ENCODE measurements around the gene HCLS1. TPM values are rescaled to one million over a fixed set of nuclear protein-coding genes. Genes with fewer than 3 reads are reported as not detected.

Gene HCLS1, protein sequence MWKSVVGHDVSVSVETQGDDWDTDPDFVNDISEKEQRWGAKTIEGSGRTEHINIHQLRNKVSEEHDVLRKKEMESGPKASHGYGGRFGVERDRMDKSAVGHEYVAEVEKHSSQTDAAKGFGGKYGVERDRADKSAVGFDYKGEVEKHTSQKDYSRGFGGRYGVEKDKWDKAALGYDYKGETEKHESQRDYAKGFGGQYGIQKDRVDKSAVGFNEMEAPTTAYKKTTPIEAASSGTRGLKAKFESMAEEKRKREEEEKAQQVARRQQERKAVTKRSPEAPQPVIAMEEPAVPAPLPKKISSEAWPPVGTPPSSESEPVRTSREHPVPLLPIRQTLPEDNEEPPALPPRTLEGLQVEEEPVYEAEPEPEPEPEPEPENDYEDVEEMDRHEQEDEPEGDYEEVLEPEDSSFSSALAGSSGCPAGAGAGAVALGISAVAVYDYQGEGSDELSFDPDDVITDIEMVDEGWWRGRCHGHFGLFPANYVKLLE
- total RNA-seq = 0.92 and 1.1 TPM in 2 replicates

DNA sequence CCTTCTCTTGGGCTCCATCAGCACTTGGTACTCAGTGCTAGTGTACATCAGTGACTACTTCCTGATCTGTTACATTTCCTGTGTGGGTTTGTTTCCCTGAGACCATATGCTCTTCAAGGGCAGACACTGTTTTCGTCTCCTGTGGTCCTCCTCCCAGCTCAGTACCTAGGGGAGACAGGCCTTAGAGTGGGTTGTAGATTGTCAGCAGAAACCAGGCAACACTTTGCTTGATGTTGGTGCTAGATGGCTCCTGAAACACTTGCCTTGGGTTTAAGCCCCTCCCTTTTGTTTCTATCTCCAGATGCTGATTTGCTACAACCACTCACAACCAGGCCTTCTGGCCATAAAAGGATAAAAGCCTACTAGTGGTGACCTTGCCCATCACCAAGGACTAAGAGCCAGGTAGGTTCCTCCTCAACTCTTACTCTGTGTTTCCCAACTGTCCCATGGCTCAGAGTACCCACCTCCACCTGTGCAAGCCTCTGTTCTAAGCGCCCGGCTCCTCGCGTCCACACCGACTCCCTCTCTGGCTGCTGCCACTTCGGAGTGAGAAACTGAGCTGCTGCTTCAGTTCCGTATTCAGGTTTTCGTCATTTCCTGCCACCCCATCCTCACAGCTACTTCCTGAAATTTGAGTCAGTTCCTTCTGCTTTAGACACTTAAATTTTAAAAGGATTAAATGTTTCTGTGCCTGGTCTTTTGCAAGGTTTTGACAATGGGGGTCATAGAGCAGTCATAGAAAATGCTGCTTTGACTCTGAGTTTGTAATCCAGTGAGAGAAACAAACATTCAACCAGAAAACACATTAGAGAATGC lies at the start of gene HCLS1:
TSS of gene HCLS1 (minus strand) at position 548 of the 816 bp plus-strand sequence. CDS start 2,556 bp downstream, outside the sequence.
- DNase-seq (ENCODE audit: low read depth) = no peak
- Histone ChIP-seq H3K27me3 (ENCODE audit: control insufficient read depth, insufficient read depth, low read length) (no peaks in the 10 kb centered on the region), H3K4me3 (ENCODE audit: low read depth, low read length) (no peak within 1 kb of the TSS), H3K36me3 (ENCODE audit: control insufficient read depth, insufficient read depth, low read length) (no peaks in the 10 kb centered on the region)
- TF ChIP-seq, protein P1, sequence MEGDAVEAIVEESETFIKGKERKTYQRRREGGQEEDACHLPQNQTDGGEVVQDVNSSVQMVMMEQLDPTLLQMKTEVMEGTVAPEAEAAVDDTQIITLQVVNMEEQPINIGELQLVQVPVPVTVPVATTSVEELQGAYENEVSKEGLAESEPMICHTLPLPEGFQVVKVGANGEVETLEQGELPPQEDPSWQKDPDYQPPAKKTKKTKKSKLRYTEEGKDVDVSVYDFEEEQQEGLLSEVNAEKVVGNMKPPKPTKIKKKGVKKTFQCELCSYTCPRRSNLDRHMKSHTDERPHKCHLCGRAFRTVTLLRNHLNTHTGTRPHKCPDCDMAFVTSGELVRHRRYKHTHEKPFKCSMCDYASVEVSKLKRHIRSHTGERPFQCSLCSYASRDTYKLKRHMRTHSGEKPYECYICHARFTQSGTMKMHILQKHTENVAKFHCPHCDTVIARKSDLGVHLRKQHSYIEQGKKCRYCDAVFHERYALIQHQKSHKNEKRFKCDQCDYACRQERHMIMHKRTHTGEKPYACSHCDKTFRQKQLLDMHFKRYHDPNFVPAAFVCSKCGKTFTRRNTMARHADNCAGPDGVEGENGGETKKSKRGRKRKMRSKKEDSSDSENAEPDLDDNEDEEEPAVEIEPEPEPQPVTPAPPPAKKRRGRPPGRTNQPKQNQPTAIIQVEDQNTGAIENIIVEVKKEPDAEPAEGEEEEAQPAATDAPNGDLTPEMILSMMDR (IDR thresholded peaks at IDR 0.05; ENCODE audit: insufficient read depth, low read length, poor library complexity, severe bottlenecking) = no peak

DNA sequence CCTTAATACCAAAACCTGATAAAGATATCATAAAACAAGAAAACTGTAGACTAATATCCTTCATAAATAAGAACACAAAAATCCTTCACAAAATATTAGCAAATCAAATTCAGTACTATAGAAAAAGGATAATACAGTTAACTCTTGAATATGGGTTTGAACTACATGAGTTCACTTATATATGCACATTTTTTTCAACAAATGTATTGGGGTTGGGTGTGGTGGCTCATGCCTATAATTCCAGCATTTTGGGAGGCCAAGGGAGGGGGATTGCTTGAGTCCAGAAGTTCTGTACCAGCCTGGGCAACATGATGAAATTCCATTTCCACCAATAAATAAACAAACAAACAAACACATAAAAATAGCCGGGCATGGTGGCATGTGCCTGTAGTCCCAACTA lies 49.6 kb upstream of the HCLS1 start:
- Histone ChIP-seq H3K4me3 (ENCODE audit: low read depth, low read length) (no peak overlapping the region), H3K36me3 (ENCODE audit: control insufficient read depth, insufficient read depth, low read length) (no peaks in the 10 kb centered on the region), H3K27me3 (ENCODE audit: control insufficient read depth, insufficient read depth, low read length) (no peaks in the 10 kb centered on the region)
- TF ChIP-seq, protein P1 (IDR thresholded peaks at IDR 0.05; ENCODE audit: insufficient read depth, low read length, poor library complexity, severe bottlenecking) = no peak
- DNase-seq (ENCODE audit: low read depth) = no peak

DNA sequence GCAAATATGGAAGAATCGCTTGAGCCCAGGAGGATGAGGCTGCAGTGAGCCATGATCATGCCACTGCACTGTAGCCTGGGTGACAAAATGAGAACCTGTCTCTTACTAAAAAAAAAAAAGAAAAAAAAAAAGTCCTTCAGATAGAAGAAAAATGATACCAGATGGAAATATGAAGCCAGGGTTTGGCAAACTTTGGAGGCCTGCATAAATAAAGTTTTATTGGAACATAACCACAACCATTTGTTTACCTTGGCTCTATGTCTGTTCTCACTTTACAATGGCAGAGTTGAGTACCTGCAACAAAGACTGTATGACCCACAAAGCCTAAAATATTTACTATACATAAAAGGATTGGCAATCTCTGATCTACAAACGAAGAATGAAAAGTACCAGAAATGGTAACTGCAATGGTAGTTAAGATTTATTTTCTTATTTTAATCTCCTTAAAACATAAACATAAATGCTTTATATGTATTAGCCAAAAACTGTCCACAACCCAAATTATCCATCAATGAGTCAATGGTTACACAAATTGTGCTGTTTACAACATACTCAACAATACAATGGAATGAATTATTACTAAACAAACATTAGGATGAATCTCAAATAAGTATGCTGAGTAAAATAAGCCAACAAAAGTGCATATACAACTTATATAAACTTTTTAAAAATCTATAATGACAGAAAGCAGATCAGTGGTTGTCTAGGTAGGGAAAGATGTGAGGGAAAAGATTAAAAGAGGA lies 47.0 kb upstream of the HCLS1 start:
- Histone ChIP-seq H3K36me3 (ENCODE audit: control insufficient read depth, insufficient read depth, low read length) (no peaks in the 10 kb centered on the region), H3K27me3 (ENCODE audit: control insufficient read depth, insufficient read depth, low read length) (no peaks in the 10 kb centered on the region), H3K4me3 (ENCODE audit: low read depth, low read length) (no peak overlapping the region)
- DNase-seq (ENCODE audit: low read depth) = no peak
- TF ChIP-seq, protein P1 (IDR thresholded peaks at IDR 0.05; ENCODE audit: insufficient read depth, low read length, poor library complexity, severe bottlenecking) = no peak

DNA sequence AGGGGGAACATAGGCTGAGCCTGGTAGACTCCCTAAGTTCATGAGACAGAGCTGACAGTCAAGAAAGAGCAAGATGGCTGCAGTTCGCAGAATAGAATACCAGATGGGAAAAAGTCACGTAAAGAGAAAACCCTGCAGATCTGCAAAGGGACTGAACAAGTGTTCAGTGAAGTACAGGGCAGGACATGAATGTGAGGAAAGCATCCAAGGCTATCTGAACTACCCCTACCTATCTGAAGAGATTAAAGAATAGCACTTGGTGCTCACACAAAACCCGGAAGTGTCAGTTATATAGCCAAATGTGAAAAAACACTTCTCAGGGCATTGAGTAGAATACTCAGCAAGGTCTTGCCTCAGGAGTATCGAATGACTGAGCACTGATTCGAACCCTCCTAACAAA lies 44.8 kb upstream of the HCLS1 start:
- no peak overlapping the region for H3K4me3 ChIP-seq (ENCODE audit: low read depth, low read length)
- no peaks in the 10 kb centered on the region for H3K27me3 ChIP-seq (ENCODE audit: control insufficient read depth, insufficient read depth, low read length)
- no peaks in the 10 kb centered on the region for H3K36me3 ChIP-seq (ENCODE audit: control insufficient read depth, insufficient read depth, low read length)
- TF ChIP-seq, protein P1 (IDR thresholded peaks at IDR 0.05; ENCODE audit: insufficient read depth, low read length, poor library complexity, severe bottlenecking) = no peak
- no peak for DNase-seq (ENCODE audit: low read depth)

DNA sequence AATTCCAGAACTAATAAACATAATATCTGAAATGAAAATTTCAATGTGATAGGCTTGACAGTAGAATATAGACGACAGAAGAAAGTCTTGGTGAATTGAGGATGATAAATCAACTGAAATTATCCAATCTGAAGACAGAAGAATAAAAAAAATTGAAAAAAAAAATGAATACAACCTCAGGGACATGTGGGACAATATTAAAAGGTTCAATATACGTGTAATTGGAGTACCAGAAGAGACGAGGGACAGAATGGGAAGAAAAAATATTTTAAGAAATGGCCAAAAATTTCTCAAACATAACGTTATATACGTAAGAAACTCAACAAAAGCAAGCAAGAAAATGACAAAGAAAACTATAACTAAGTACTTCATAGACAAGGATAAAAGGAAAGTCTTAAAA lies 43.3 kb upstream of the HCLS1 start:
- Histone ChIP-seq H3K36me3 (ENCODE audit: control insufficient read depth, insufficient read depth, low read length) (no peaks in the 10 kb centered on the region), H3K4me3 (ENCODE audit: low read depth, low read length) (no peak overlapping the region), H3K27me3 (ENCODE audit: control insufficient read depth, insufficient read depth, low read length) (no peaks in the 10 kb centered on the region)
- TF ChIP-seq, protein P1 (IDR thresholded peaks at IDR 0.05; ENCODE audit: insufficient read depth, low read length, poor library complexity, severe bottlenecking) = no peak
- no peak for DNase-seq (ENCODE audit: low read depth)
